Measurements from ENCODE around the gene MAPT.

Gene MAPT

GRCh38 chr17:46056800-46057304 is 162.5 kb downstream of the MAPT start:
- no peak overlapping the region for H3K9ac ChIP-seq (ENCODE audit: low read depth, low read length)
- H3K4me3 ChIP-seq (ENCODE audit: low read depth in 1 of 2, low read length in 2 of 2): no peak overlapping the region
- DNase-seq (no peak), ATAC-seq (ENCODE audit: insufficient read depth, low read depth) (no peak)
- no peak overlapping the region for H3K27ac ChIP-seq (ENCODE audit: low read length)
- H3K36me3 ChIP-seq (ENCODE audit: insufficient read depth, low read length): peaks cover 78% of the 10 kb centered on the region
- H3K9me3 ChIP-seq (ENCODE audit: insufficient read depth, low read length, severe bottlenecking): no peaks in the 10 kb centered on the region
- H2AFZ ChIP-seq (ENCODE audit: low read depth, low read length): no peak overlapping the region
- no peaks in the 10 kb centered on the region for H3K4me1 ChIP-seq (ENCODE audit: insufficient read depth, low read length)
- no peak for TF ChIP-seq CTCF (IDR thresholded peaks at IDR 0.05; ENCODE audit: borderline replicate concordance, extremely low read depth, low read length, poor library complexity, severe bottlenecking)
- TF ChIP-seq EZH2 (IDR thresholded peaks at IDR 0.05; ENCODE audit: borderline replicate concordance, low read depth, low read length, severe bottlenecking): no peak
- H4K20me1 ChIP-seq (ENCODE audit: insufficient read depth, low read length): peaks cover 18% of the 10 kb centered on the region
- no peak overlapping the region for H3K4me2 ChIP-seq (ENCODE audit: insufficient read depth, low read length)
- H3K27me3 ChIP-seq (ENCODE audit: insufficient read depth, low read length, poor library complexity): no peaks in the 10 kb centered on the region
- H3K79me2 ChIP-seq (ENCODE audit: insufficient read depth, low read length): peaks cover 72% of the 10 kb centered on the region

- no peak for TF ChIP-seq EZH2 (IDR thresholded peaks at IDR 0.05; ENCODE audit: borderline replicate concordance, low read depth, low read length, severe bottlenecking)
- no peak for TF ChIP-seq CTCF (IDR thresholded peaks at IDR 0.05; ENCODE audit: borderline replicate concordance, extremely low read depth, low read length, poor library complexity, severe bottlenecking)
- Histone ChIP-seq H3K4me2 (ENCODE audit: insufficient read depth, low read length) (no peak overlapping the region), H4K20me1 (ENCODE audit: insufficient read depth, low read length) (peaks cover 13% of the 10 kb centered on the region), H3K27me3 (ENCODE audit: insufficient read depth, low read length, poor library complexity) (no peaks in the 10 kb centered on the region), H2AFZ (ENCODE audit: low read depth, low read length) (no peak overlapping the region), H3K36me3 (ENCODE audit: insufficient read depth, low read length) (peaks cover 78% of the 10 kb centered on the region), H3K27ac (ENCODE audit: low read length) (no peak overlapping the region), H3K4me3 (ENCODE audit: low read depth in 1 of 2, low read length in 2 of 2) (no peak overlapping the region), H3K79me2 (ENCODE audit: insufficient read depth, low read length) (peaks cover 67% of the 10 kb centered on the region), H3K9ac (ENCODE audit: low read depth, low read length) (no peak overlapping the region), H3K4me1 (ENCODE audit: insufficient read depth, low read length) (no peaks in the 10 kb centered on the region), H3K9me3 (ENCODE audit: insufficient read depth, low read length, severe bottlenecking) (no peaks in the 10 kb centered on the region)
- ATAC-seq (ENCODE audit: insufficient read depth, low read depth): no peak
- no peak for DNase-seq
Measured at GRCh38 chr17:46057366-46057765, 163.0 kb downstream of the MAPT start.

- ATAC-seq (ENCODE audit: insufficient read depth, low read depth) (no peak), DNase-seq (no peak)
- Histone ChIP-seq H3K27me3 (ENCODE audit: insufficient read depth, low read length, poor library complexity) (no peaks in the 10 kb centered on the region), H3K36me3 (ENCODE audit: insufficient read depth, low read length) (peaks cover 85% of the 10 kb centered on the region), H3K9ac (ENCODE audit: low read depth, low read length) (no peak overlapping the region), H3K4me1 (ENCODE audit: insufficient read depth, low read length) (no peaks in the 10 kb centered on the region), H3K4me2 (ENCODE audit: insufficient read depth, low read length) (no peak overlapping the region), H3K27ac (ENCODE audit: low read length) (no peak overlapping the region), H3K79me2 (ENCODE audit: insufficient read depth, low read length) (peaks cover 71% of the 10 kb centered on the region), H2AFZ (ENCODE audit: low read depth, low read length) (no peak overlapping the region), H3K4me3 (ENCODE audit: low read depth in 1 of 2, low read length in 2 of 2) (no peak overlapping the region), H3K9me3 (ENCODE audit: insufficient read depth, low read length, severe bottlenecking) (no peaks in the 10 kb centered on the region), H4K20me1 (ENCODE audit: insufficient read depth, low read length) (peaks cover 12% of the 10 kb centered on the region)
- TF ChIP-seq CTCF (IDR thresholded peaks at IDR 0.05; ENCODE audit: borderline replicate concordance, extremely low read depth, low read length, poor library complexity, severe bottlenecking) (no peak), EZH2 (IDR thresholded peaks at IDR 0.05; ENCODE audit: borderline replicate concordance, low read depth, low read length, severe bottlenecking) (no peak)
Measured at GRCh38 chr17:46059486-46059885, 165.1 kb downstream of the MAPT start.

- Histone ChIP-seq H3K4me3 (ENCODE audit: low read depth in 1 of 2, low read length in 2 of 2) (no peak overlapping the region), H3K36me3 (ENCODE audit: insufficient read depth, low read length) (peaks cover 89% of the 10 kb centered on the region), H3K79me2 (ENCODE audit: insufficient read depth, low read length) (peaks cover 69% of the 10 kb centered on the region), H3K27me3 (ENCODE audit: insufficient read depth, low read length, poor library complexity) (no peaks in the 10 kb centered on the region), H3K4me2 (ENCODE audit: insufficient read depth, low read length) (no peak overlapping the region), H3K4me1 (ENCODE audit: insufficient read depth, low read length) (no peaks in the 10 kb centered on the region), H4K20me1 (ENCODE audit: insufficient read depth, low read length) (peaks cover 10% of the 10 kb centered on the region), H2AFZ (ENCODE audit: low read depth, low read length) (no peak overlapping the region), H3K9me3 (ENCODE audit: insufficient read depth, low read length, severe bottlenecking) (no peaks in the 10 kb centered on the region), H3K27ac (ENCODE audit: low read length) (no peak overlapping the region), H3K9ac (ENCODE audit: low read depth, low read length) (no peak overlapping the region)
- DNase-seq (no peak), ATAC-seq (ENCODE audit: insufficient read depth, low read depth) (no peak)
- TF ChIP-seq EZH2 (IDR thresholded peaks at IDR 0.05; ENCODE audit: borderline replicate concordance, low read depth, low read length, severe bottlenecking): no peak
- no peak for TF ChIP-seq CTCF (IDR thresholded peaks at IDR 0.05; ENCODE audit: borderline replicate concordance, extremely low read depth, low read length, poor library complexity, severe bottlenecking)
Measured at GRCh38 chr17:46060461-46060860, 166.1 kb downstream of the MAPT start.
